DOHH2 (cell line): Measurements from ENCODE around the gene SMU1.

Experiments
- H3F3A ChIP-seq: fragments of 200-600 bp; sonication (generic), shearing (Covaris generic); 2 replicates; pipeline ENCODE4 v1.6.0; 2016; ENCODE audit warnings: antibody characterized with exemption, mild to moderate bottlenecking; ENCODE audit not compliant: control insufficient read depth, insufficient read depth
- H3K27ac ChIP-seq: fragments of 200-600 bp; sonication (generic); 2 replicates; pipeline ENCODE4 v1.5.1; 2014; ENCODE audit warnings: low read depth, mild to moderate bottlenecking, low read length, moderate library complexity
- H3K27me3 ChIP-seq: fragments of 200-600 bp; sonication (generic); 2 replicates; pipeline ENCODE4 v1.6.1; 2014; ENCODE audit warnings: mild to moderate bottlenecking, low read length, mixed read lengths; ENCODE audit not compliant: control insufficient read depth
- H3K36me3 ChIP-seq: fragments of 200-600 bp; sonication (generic); 2 replicates; pipeline ENCODE4 v1.6.1; 2014; ENCODE audit warnings: mild to moderate bottlenecking, low read length, moderate library complexity, mixed read lengths; ENCODE audit not compliant: control insufficient read depth
- H3K4me1 ChIP-seq: fragments of 200-600 bp; sonication (generic); 2 replicates; pipeline ENCODE4 v1.6.1; 2014; ENCODE audit warnings: mild to moderate bottlenecking, low read length, mixed read lengths; ENCODE audit not compliant: control insufficient read depth
- H3K4me2 ChIP-seq: fragments of 200-600 bp; sonication (generic); 2 replicates; pipeline ENCODE4 v1.6.0; 2014; ENCODE audit warnings: mild to moderate bottlenecking, low read length, moderate library complexity
- H3K4me3 ChIP-seq: fragments of 200-600 bp; sonication (generic); 2 replicates; pipeline ENCODE4 v1.5.1; 2014; ENCODE audit warnings: mild to moderate bottlenecking, low read length, mixed read lengths
- H3K79me2 ChIP-seq: fragments of 200-600 bp; sonication (generic); 2 replicates; pipeline ENCODE4 v1.6.1; 2014; ENCODE audit warnings: mild to moderate bottlenecking, low read length, mixed read lengths; ENCODE audit not compliant: control insufficient read depth
- H3K9me2 ChIP-seq: fragments of 200-600 bp; sonication (generic); replicated peaks from 2 replicates; pipeline ENCODE4 v1.6.1; 2014; ENCODE audit warnings: mild to moderate bottlenecking, low read length, mixed read lengths; ENCODE audit not compliant: control insufficient read depth
- H3K9me3 ChIP-seq: fragments of 200-600 bp; sonication (generic); 2 replicates; pipeline ENCODE4 v1.6.1; 2014; ENCODE audit warnings: antibody characterized with exemption, low read length, mixed read lengths; ENCODE audit not compliant: control insufficient read depth, insufficient read depth
- H4K20me1 ChIP-seq: fragments of 200-600 bp; sonication (generic); 2 replicates; pipeline ENCODE4 v1.6.0; 2014; ENCODE audit warnings: low read depth, mild to moderate bottlenecking, antibody characterized with exemption, low read length, moderate library complexity; ENCODE audit not compliant: control insufficient read depth, insufficient read depth
- EZH2phosphoT487 ChIP-seq: fragments of 200-600 bp; sonication (generic); IDR thresholded peaks from 2 replicates; pipeline ENCODE4 v1.6.1; 2017; ENCODE audit warnings: borderline replicate concordance, mild to moderate bottlenecking, antibody characterized with exemption, low read length, moderate library complexity, mixed read lengths
- TF ChIP-seq, protein P1 (sequence below): fragments of 200-600 bp; sonication (generic); IDR thresholded peaks from one replicate; pipeline ENCODE4 v1.5.1; 2014; ENCODE audit warnings: antibody characterized with exemption, mild to moderate bottlenecking, low read depth, low read length; ENCODE audit not compliant: poor library complexity, severe bottlenecking

Gene SMU1

GRCh38 chr9:33113799-33114547, 37.5 kb upstream of the SMU1 start:
- Histone ChIP-seq H3K4me2 (no peak overlapping the region), H3K4me3 (no peak overlapping the region), H3K9me2 (no peaks in the 10 kb centered on the region), H3K79me2 (no peaks in the 10 kb centered on the region), H3F3A (no peaks in the 10 kb centered on the region), H3K9me3 (no peaks in the 10 kb centered on the region), H3K36me3 (peaks cover 8% of the 10 kb centered on the region; the same call in 1 of the 2 replicates), H3K27ac (no peak overlapping the region), H4K20me1 (no peaks in the 10 kb centered on the region), H3K4me1 (peaks cover 5% of the 10 kb centered on the region), H3K27me3 (no peaks in the 10 kb centered on the region)
- TF ChIP-seq, protein P1, sequence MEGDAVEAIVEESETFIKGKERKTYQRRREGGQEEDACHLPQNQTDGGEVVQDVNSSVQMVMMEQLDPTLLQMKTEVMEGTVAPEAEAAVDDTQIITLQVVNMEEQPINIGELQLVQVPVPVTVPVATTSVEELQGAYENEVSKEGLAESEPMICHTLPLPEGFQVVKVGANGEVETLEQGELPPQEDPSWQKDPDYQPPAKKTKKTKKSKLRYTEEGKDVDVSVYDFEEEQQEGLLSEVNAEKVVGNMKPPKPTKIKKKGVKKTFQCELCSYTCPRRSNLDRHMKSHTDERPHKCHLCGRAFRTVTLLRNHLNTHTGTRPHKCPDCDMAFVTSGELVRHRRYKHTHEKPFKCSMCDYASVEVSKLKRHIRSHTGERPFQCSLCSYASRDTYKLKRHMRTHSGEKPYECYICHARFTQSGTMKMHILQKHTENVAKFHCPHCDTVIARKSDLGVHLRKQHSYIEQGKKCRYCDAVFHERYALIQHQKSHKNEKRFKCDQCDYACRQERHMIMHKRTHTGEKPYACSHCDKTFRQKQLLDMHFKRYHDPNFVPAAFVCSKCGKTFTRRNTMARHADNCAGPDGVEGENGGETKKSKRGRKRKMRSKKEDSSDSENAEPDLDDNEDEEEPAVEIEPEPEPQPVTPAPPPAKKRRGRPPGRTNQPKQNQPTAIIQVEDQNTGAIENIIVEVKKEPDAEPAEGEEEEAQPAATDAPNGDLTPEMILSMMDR: no peak
- TF ChIP-seq EZH2phosphoT487: no peak

DNA sequence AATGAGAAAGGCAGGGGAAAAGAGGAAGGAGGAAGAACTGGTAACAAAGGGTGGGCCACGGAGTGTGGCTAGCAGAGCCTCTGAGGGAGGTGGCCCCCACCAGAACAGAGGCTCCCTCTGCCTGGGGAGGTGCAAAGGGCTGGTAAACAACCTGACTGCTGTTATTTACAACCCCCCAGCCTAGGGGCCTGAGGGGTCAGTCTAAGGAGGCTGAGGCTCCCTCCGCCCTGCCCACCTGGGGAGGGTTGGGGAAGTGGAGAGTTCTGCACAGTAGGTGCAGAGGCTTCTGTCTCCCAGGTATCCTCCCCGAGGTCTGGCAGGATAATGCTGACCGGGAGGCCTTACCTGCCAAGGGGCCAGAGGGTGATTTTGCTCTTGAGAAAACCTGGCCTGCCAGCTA, 35.6 kb upstream of the SMU1 start:
- H3K27ac ChIP-seq: no peak overlapping the region
- no peaks in the 10 kb centered on the region for H3K79me2 ChIP-seq
- H3K36me3 ChIP-seq: peaks cover 8% of the 10 kb centered on the region; the same call in 1 of the 2 replicates
- TF ChIP-seq, protein P1: no peak
- TF ChIP-seq EZH2phosphoT487: no peak
- H3K9me2 ChIP-seq: no peaks in the 10 kb centered on the region
- H3K4me2 ChIP-seq: no peak overlapping the region
- H3K9me3 ChIP-seq: no peaks in the 10 kb centered on the region
- no peak overlapping the region for H3K4me3 ChIP-seq
- H3K4me1 ChIP-seq: peaks cover 10% of the 10 kb centered on the region
- no peaks in the 10 kb centered on the region for H4K20me1 ChIP-seq
- no peaks in the 10 kb centered on the region for H3K27me3 ChIP-seq
- H3F3A ChIP-seq: no peaks in the 10 kb centered on the region

- no peaks in the 10 kb centered on the region for H3F3A ChIP-seq
- H4K20me1 ChIP-seq: no peaks in the 10 kb centered on the region
- peaks cover 8% of the 10 kb centered on the region; the same call in 1 of the 2 replicates for H3K36me3 ChIP-seq
Measured at GRCh38 chr9:33111631-33112030, 35.2 kb upstream of the SMU1 start.

More at GRCh38 chr9:33111631-33112030, 35.2 kb upstream of the SMU1 start:
- no peaks in the 10 kb centered on the region for H3K79me2 ChIP-seq
- TF ChIP-seq, protein P1: no peak
- TF ChIP-seq EZH2phosphoT487: no peak
- peaks cover 11% of the 10 kb centered on the region for H3K4me1 ChIP-seq
- H3K4me2 ChIP-seq: no peak overlapping the region
- no peak overlapping the region for H3K27ac ChIP-seq
- H3K9me2 ChIP-seq: no peaks in the 10 kb centered on the region
- H3K9me3 ChIP-seq: no peaks in the 10 kb centered on the region
- no peak overlapping the region for H3K4me3 ChIP-seq
- no peaks in the 10 kb centered on the region for H3K27me3 ChIP-seq
